H1 (cell line): Measurements from ENCODE around the gene VEZT. TPM values are rescaled to one million over a fixed set of nuclear protein-coding genes. Genes with fewer than 3 reads are reported as not detected.

Experiments
- ATF2 ChIP-seq: IDR thresholded peaks from 2 replicates; pipeline ENCODE4 v1.6.1; 2012; ENCODE audit warnings: low read length, inconsistent platforms
- CHD7 ChIP-seq: fragments of 300-600 bp; sonication (generic); IDR thresholded peaks from 2 replicates; pipeline ENCODE4 v1.7.1; 2012; ENCODE audit warnings: low read length, moderate library complexity, mild to moderate bottlenecking, inconsistent platforms; ENCODE audit not compliant: insufficient replicate concordance
- FOSL1 ChIP-seq: IDR thresholded peaks from 2 replicates; pipeline ENCODE4 v1.6.1; 2011; ENCODE audit warnings: mild to moderate bottlenecking, low read depth, low read length, moderate library complexity; ENCODE audit not compliant: insufficient read depth
- GABPA ChIP-seq: IDR thresholded peaks from 2 replicates; pipeline ENCODE4 v1.6.1; 2011; ENCODE audit warnings: mild to moderate bottlenecking, low read length, moderate library complexity, borderline replicate concordance; ENCODE audit not compliant: insufficient read depth
- MAFK ChIP-seq: IDR thresholded peaks from 2 replicates; pipeline ENCODE4 v1.6.1; 2012; ENCODE audit warnings: low read depth, mild to moderate bottlenecking, improper control_type of control experiment, low read length
- RXRA ChIP-seq: IDR thresholded peaks from 2 replicates; pipeline ENCODE4 v1.6.1; 2011; ENCODE audit warnings: low read depth, mild to moderate bottlenecking, low read length, moderate library complexity; ENCODE audit not compliant: insufficient read depth
- TBP ChIP-seq: IDR thresholded peaks from 2 replicates; pipeline ENCODE4 v1.6.1; 2011; ENCODE audit warnings: low read depth, low read length, improper control_type of control experiment
- TEAD4 ChIP-seq: IDR thresholded peaks from 2 replicates; pipeline ENCODE4 v1.6.1; 2012; ENCODE audit warnings: low read depth, low read length, inconsistent platforms, mixed read lengths
- YY1 ChIP-seq: IDR thresholded peaks from 2 replicates; pipeline ENCODE4 v1.6.1; 2011; ENCODE audit warnings: low read depth, mild to moderate bottlenecking, low read length
- polyA plus RNA-seq, 7 experiments: library from polyadenylated mRNA; depleted of rRNA in 3 of 7; stranded (reverse) in 5 of 7; unstranded in 2 of 7; fragments of >200 nt in 5 of 7; fragments of 200-250 nt in 2 of 7; gene quantifications; 1 replicate in 5 of 7; 2 replicates in 1 of 7; 4 replicates in 1 of 7; pipeline versions ENCODE4 v1.2.1 to v1.2.3, GENCODE V29; 2011 to 2013; ENCODE audit warnings: missing spikeins in 2 of 7, mixed read lengths in 2 of 7
- total RNA-seq: library from RNA; stranded (reverse); fragmentation: NEBNext Ultra II Directional; extraction: Animal tissue kit (Norgen Biotek cat#: 25700); gene quantifications from 2 replicates; pipeline ENCODE4 v1.2.1, GENCODE V29; 2021

Gene VEZT
- total and polyA plus RNA-seq, 2 of the 8 experiments (the other 6 are each of a cell fraction or from before 2014, with no cell fraction given) = 44.0 to 56.1 TPM

- TF ChIP-seq CHD7 (peak; percentile 9), RXRA (no peak), MAFK (no peak), FOSL1 (no peak), GABPA (no peak; the same call in 1 of the 2 replicates), YY1 (no peak), TEAD4 (peak; percentile 77), TBP (no peak), ATF2 (no peak)
These were observed 763 bp upstream of the VEZT start (continued) for GRCh38 chr12:95216711-95217376.
